NCI-H82 treated with DMSO at 0.1 percent for 48 hours (cell line): Measurements from ENCODE around the gene MSX2.
A peak's percentile ranks its signal among the peaks of the same experiment; 100 is the strongest.

Experiments
- DNase-seq: peaks from one replicate; lab custom pipeline; 2025; ENCODE audit not compliant: unreplicated experiment; lab: John Stamatoyannopoulos, UW

The MSX2 gene

GRCh38 chr5:174724484-174725260 is at the start of gene MSX2:
TSS of gene MSX2 (plus strand) at chr5:174724582. CDS start at chr5:174724660, 78 bp downstream.
- peak; percentile 43 for DNase-seq

- no peak for DNase-seq
Measured at GRCh38 chr5:174675110-174675509, 49.3 kb upstream of the MSX2 start.

GRCh38 chr5:174675916-174676315 is 48.5 kb upstream of the MSX2 start:
- DNase-seq: no peak

GRCh38 chr5:174678107-174678506 is 46.3 kb upstream of the MSX2 start:
- DNase-seq: no peak

- DNase-seq: no peak
Measured at GRCh38 chr5:174680901-174681565, 43.3 kb upstream of the MSX2 start.

- DNase-seq: no peak
Measured at GRCh38 chr5:174687503-174687902, 36.9 kb upstream of the MSX2 start.

- no peak for DNase-seq
Measured at GRCh38 chr5:174688441-174689354, 35.7 kb upstream of the MSX2 start.

- DNase-seq: no peak
Measured at GRCh38 chr5:174690271-174690670, 34.1 kb upstream of the MSX2 start.

GRCh38 chr5:174692381-174692780 is 32.0 kb upstream of the MSX2 start:
- no peak for DNase-seq

GRCh38 chr5:174692982-174693422 is 31.4 kb upstream of the MSX2 start:
- no peak for DNase-seq

GRCh38 chr5:174693697-174694385 is 30.5 kb upstream of the MSX2 start:
- no peak for DNase-seq

GRCh38 chr5:174694611-174695010 is 29.8 kb upstream of the MSX2 start:
- DNase-seq: no peak

- no peak for DNase-seq
Measured at GRCh38 chr5:174698156-174698555, 26.2 kb upstream of the MSX2 start.

GRCh38 chr5:174699131-174699530 is 25.3 kb upstream of the MSX2 start:
- no peak for DNase-seq

- no peak for DNase-seq
Measured at GRCh38 chr5:174706997-174707572, 17.3 kb upstream of the MSX2 start.

- no peak for DNase-seq
Measured at GRCh38 chr5:174707671-174708070, 16.7 kb upstream of the MSX2 start.

- DNase-seq: no peak
Measured at GRCh38 chr5:174708476-174709207, 15.7 kb upstream of the MSX2 start.

GRCh38 chr5:174714751-174715150 is 9.6 kb upstream of the MSX2 start:
- no peak for DNase-seq

- peak; percentile 56 for DNase-seq
Measured at GRCh38 chr5:174715804-174716203, 8.6 kb upstream of the MSX2 start.
